GM23248 (cell line): ENCODE results near the gene FAM209A. TPM values are rescaled to one million over a fixed set of nuclear protein-coding genes. Genes with fewer than 3 reads are reported as not detected.
"Not testable (repeated sequence)": the region's sequence is repeated elsewhere in the genome, so short reads cannot be mapped to it uniquely, and the experiment has no call there.

Source experiments
- DNase-seq: peaks from one replicate; pipeline ENCODE4 v3.0.0-alpha.2; 2015
- H2AFZ ChIP-seq: fragments of 200-600 bp; sonication (generic); 2 replicates; pipeline ENCODE4 v1.6.1; 2016; ENCODE audit warnings: antibody characterized with exemption
- H3F3A ChIP-seq: fragments of 200-600 bp; sonication (generic); 2 replicates; pipeline ENCODE4 v1.6.1; 2016; ENCODE audit warnings: mild to moderate bottlenecking, antibody characterized with exemption, mixed run types; ENCODE audit not compliant: insufficient read depth
- H3K27ac ChIP-seq: fragments of 200-600 bp; sonication (generic); 2 replicates; pipeline ENCODE4 v1.5.1; 2016; ENCODE audit warnings: mild to moderate bottlenecking
- H3K27me3 ChIP-seq: fragments of 200-600 bp; sonication (generic); replicated peaks from 2 replicates; pipeline ENCODE4 v1.6.1; 2016; ENCODE audit warnings: mild to moderate bottlenecking; ENCODE audit not compliant: insufficient read depth
- H3K36me3 ChIP-seq: fragments of 200-600 bp; sonication (generic); 2 replicates; pipeline ENCODE4 v1.6.1; 2016; ENCODE audit warnings: low read depth, mild to moderate bottlenecking
- H3K4me1 ChIP-seq: fragments of 200-600 bp; sonication (generic); 2 replicates; pipeline ENCODE4 v1.6.1; 2016; ENCODE audit warnings: mild to moderate bottlenecking; ENCODE audit not compliant: insufficient read depth
- H3K4me2 ChIP-seq: fragments of 200-600 bp; sonication (generic); one replicate; pipeline ENCODE4 v1.6.1; 2016; ENCODE audit warnings: mild to moderate bottlenecking; ENCODE audit not compliant: unreplicated experiment
- H3K4me3 ChIP-seq: fragments of 200-600 bp; sonication (generic); 2 replicates; pipeline ENCODE4 v1.5.1; 2016; ENCODE audit warnings: mild to moderate bottlenecking
- H3K79me2 ChIP-seq: fragments of 200-600 bp; sonication (generic); 2 replicates; pipeline ENCODE4 v1.6.1; 2016; ENCODE audit warnings: mild to moderate bottlenecking; ENCODE audit not compliant: insufficient read depth
- H3K9ac ChIP-seq: fragments of 200-600 bp; sonication (generic); 2 replicates; pipeline ENCODE4 v1.6.1; 2016; ENCODE audit warnings: mild to moderate bottlenecking
- H3K9me2 ChIP-seq: fragments of 200-600 bp; sonication (generic); 2 replicates; pipeline ENCODE4 v1.6.1; 2016; ENCODE audit warnings: mixed run types, mild to moderate bottlenecking, moderate library complexity; ENCODE audit not compliant: insufficient read depth
- H3K9me3 ChIP-seq: fragments of 200-600 bp; sonication (generic); one replicate; pipeline ENCODE4 v1.6.1; 2017; ENCODE audit warnings: low read depth
- H4K20me1 ChIP-seq: fragments of 200-600 bp; sonication (generic); 2 replicates; pipeline ENCODE4 v1.6.0; 2016; ENCODE audit not compliant: insufficient read depth
- EZH2 ChIP-seq: fragments of 200-600 bp; sonication (generic); IDR thresholded peaks from 2 replicates; pipeline ENCODE4 v1.6.1; 2018; ENCODE audit warnings: antibody characterized with exemption, mild to moderate bottlenecking; ENCODE audit not compliant: insufficient read depth, poor library complexity, severe bottlenecking
- EZH2phosphoT487 ChIP-seq: fragments of 200-600 bp; sonication (generic); IDR thresholded peaks from 2 replicates; pipeline ENCODE4 v1.6.1; 2018; ENCODE audit warnings: antibody characterized with exemption, moderate library complexity, mild to moderate bottlenecking, low read depth; ENCODE audit not compliant: insufficient read depth
- WGBS, 2 experiments: methylation state at CpG; one replicate each; pipeline ENCODE4 v1.1.6; 2015 to 2017; ENCODE audit warnings: low lambda C conversion rate in 2 of 2, low coverage in 1 of 2; ENCODE audit errors: missing lambda C conversion rate in 2 of 2; 5-methylcytosine and 5-hydroxymethylcytosine counted together
- in situ Hi-C: fragments of 300-500 bp; cut with MboI; formaldehyde crosslinking; loops from 2 replicates; pipeline ENCODE4 v1.15.0; 2020
- polyA plus RNA-seq: library from polyadenylated mRNA; unstranded; fragments of >200 nt; fragmentation: Nextera tagmentation; extraction: Ambion mirVana; gene quantifications from 2 replicates; pipeline ENCODE4 v1.2.1, GENCODE V29; 2016
- total RNA-seq: library from RNA; depleted of rRNA; stranded (reverse); fragments of >200 nt; shearing (Covaris generic); gene quantifications from 2 replicates; pipeline ENCODE4 v1.2.3, GENCODE V29; 2014; rRNA removed

Gene FAM209A, protein sequence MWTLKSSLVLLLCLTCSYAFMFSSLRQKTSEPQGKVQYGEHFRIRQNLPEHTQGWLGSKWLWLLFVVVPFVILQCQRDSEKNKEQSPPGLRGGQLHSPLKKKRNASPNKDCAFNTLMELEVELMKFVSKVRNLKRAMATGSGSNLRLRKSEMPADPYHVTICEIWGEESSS
- total RNA-seq (not detected in 2 replicates), polyA plus RNA-seq (not detected in 2 replicates)

DNA sequence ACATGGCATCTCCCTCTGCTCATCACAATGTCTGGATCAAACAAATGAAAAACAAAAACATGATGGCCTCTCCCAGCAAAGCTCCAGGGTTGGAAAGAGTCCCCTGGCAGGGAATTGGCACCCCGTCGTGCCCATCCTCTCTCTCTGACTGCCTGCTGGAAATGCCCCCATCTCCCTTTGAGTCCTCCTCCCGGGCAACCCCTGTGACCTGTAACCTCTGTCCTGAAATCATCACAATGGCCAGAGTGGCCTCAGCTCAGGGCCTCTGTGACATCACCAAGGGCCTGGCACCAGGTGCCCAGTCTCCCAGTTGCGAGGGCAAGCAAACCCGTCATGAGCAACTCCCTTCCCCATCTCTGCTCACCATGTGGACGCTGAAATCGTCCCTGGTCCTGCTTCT is at the start of gene FAM209A:
Gene FAM209A, plus strand, starts transcription at position 301 of the 400 bp plus-strand sequence. Its CDS starts 65 bp downstream, at position 366.
- H3K4me3 ChIP-seq, H3K4me2 ChIP-seq, H3K9me3 ChIP-seq, H3F3A ChIP-seq, H2AFZ ChIP-seq, in situ Hi-C loops, H3K27ac ChIP-seq, H3K9ac ChIP-seq, H3K79me2 ChIP-seq, H3K9me2 ChIP-seq, H4K20me1 ChIP-seq, DNase-seq, H3K27me3 ChIP-seq, H3K4me1 ChIP-seq: not testable (repeated sequence)
- H3K36me3 ChIP-seq, result peaks cover 20% of the 10 kb centered on the region
- 67 to 75% methylated on average over 7 of the region's 7 CpGs for WGBS, 2 experiments

DNA sequence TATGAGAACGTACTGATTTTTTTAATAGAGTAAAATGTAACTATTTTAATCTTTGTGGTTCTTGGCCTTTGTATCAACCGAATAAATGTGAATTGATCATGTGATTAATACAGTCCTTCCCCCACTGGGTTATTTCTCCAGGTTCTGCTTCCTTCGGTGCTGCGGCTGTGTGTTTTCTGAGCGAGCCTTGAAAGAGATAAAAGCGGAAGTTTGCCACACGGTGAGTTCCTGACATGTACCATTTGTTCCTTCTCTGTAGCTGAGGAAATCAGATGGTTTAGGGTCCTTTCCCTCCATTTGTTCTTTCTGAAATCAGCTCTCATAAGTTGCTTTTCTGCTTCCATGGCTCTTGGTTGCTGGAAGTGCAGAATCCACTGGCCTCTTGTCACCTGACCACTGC is 40.6 kb upstream of the FAM209A start:
- no peaks in the 10 kb centered on the region for H3K9me3 ChIP-seq
- no peak overlapping the region for H3K9ac ChIP-seq
- WGBS, 2 experiments, result 86 to 87% methylated on average over 7 of the region's 7 CpGs
- no peaks in the 10 kb centered on the region for H4K20me1 ChIP-seq
- no peaks in the 10 kb centered on the region for H3K9me2 ChIP-seq
- no peak for DNase-seq
- H3K4me3 ChIP-seq, result no peak overlapping the region
- TF ChIP-seq EZH2phosphoT487 (no peak), EZH2 (no peak)
- no peaks in the 10 kb centered on the region for H3K4me1 ChIP-seq
- peaks cover 100% of the 10 kb centered on the region for H3K79me2 ChIP-seq
- no peak overlapping the region for H3K27ac ChIP-seq
- H3F3A ChIP-seq, result no peaks in the 10 kb centered on the region
- H3K36me3 ChIP-seq, result peaks cover 64% of the 10 kb centered on the region
- H3K4me2 ChIP-seq, result no peak overlapping the region
- H3K27me3 ChIP-seq, result no peaks in the 10 kb centered on the region
- H2AFZ ChIP-seq, result no peak overlapping the region
- in situ Hi-C loops, result no loop called here

DNA sequence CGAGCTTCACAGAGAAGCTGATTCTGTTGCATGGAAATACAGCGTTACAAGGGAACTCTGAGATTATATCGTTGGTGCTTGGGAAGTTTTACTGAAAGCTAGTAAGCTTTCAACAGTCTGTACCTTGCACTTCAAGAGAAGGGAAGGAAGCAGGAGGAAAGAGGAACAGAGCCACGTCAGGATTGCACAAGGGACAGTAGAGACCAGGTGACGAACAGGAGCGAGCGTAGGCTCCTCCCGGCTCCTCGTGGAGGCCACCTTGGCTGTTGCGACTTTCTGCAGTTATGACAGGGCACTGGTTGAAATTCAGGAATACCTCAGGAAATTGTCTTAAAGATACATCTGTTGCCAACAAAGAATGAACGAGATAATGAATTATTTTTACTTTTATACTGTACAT is 37.3 kb upstream of the FAM209A start:
- no peaks in the 10 kb centered on the region for H3K27me3 ChIP-seq
- no peak overlapping the region for H3K9ac ChIP-seq
- H3K4me1 ChIP-seq, result no peaks in the 10 kb centered on the region
- no peak overlapping the region for H3K4me2 ChIP-seq
- in situ Hi-C loops, result no loop called here
- no peaks in the 10 kb centered on the region for H4K20me1 ChIP-seq
- peaks cover 100% of the 10 kb centered on the region for H3K79me2 ChIP-seq
- H2AFZ ChIP-seq, result no peak overlapping the region
- H3K9me2 ChIP-seq, result no peaks in the 10 kb centered on the region
- H3K9me3 ChIP-seq, result no peaks in the 10 kb centered on the region
- no peak for DNase-seq
- no peak overlapping the region for H3K4me3 ChIP-seq
- H3K27ac ChIP-seq, result no peak overlapping the region
- 97% methylated on average over 11 of the region's 11 CpGs for WGBS, 2 experiments
- peaks cover 52% of the 10 kb centered on the region for H3K36me3 ChIP-seq
- H3F3A ChIP-seq, result no peaks in the 10 kb centered on the region
- TF ChIP-seq EZH2phosphoT487 (no peak), EZH2 (no peak)

DNA sequence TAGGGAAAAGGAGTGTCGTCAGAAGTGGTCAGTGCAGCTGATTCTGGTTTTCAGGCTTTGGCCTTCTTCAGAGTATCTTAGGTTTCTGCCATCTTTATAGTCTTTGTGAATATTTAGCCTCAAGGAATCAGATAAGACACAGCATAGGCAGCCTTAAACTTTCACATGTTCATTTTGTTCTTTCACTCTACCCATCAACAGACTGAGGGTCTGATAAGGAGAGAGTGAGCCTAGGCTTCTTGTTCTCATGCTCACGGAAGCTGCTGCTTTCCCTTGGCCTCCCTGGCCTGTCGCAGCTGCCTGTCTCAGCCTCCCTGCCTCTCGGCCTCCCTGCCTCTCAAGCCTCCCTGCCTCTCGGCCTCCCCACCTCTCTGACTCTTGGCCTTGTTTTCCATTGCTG is 36.0 kb upstream of the FAM209A start:
- TF ChIP-seq EZH2phosphoT487 (no peak), EZH2 (no peak)
- no peak overlapping the region for H3K9ac ChIP-seq
- H3K4me1 ChIP-seq, result no peaks in the 10 kb centered on the region
- no peaks in the 10 kb centered on the region for H3F3A ChIP-seq
- no peak overlapping the region for H3K4me2 ChIP-seq
- no peaks in the 10 kb centered on the region for H4K20me1 ChIP-seq
- no peak overlapping the region for H3K4me3 ChIP-seq
- peaks cover 47% of the 10 kb centered on the region; the same call in 1 of the 2 replicates for H3K36me3 ChIP-seq
- H3K9me3 ChIP-seq, result no peaks in the 10 kb centered on the region
- no peak for DNase-seq
- 88 to 93% methylated on average over 5 of the region's 5 CpGs for WGBS, 2 experiments
- no peak overlapping the region for H3K27ac ChIP-seq
- H3K79me2 ChIP-seq, result peaks cover 99% of the 10 kb centered on the region
- H2AFZ ChIP-seq, result no peak overlapping the region
- H3K27me3 ChIP-seq, result no peaks in the 10 kb centered on the region
- in situ Hi-C loops, result no loop called here
- no peaks in the 10 kb centered on the region for H3K9me2 ChIP-seq

DNA sequence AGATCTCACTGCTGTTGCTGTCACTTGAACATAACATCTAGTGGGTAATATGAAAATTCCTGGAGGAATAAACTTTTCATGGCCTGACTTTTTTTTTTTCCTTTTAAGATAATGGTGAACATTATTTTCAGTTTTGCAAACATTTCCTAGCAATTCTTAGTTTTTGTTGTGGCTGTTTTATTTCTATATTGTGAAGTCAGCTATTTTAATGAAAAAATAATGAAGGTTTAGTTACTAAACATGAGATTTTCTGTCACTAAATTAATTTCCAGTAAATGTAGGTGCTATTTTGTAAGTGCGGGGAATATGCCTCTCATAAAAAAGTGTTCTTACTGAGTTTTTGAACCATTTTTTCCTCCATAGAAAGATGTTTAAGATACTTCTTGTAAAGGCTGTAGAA is 23.4 kb upstream of the FAM209A start:
- Histone ChIP-seq H3K4me2 (no peak overlapping the region), H3K36me3 (peaks cover 37% of the 10 kb centered on the region), H3K9me3 (no peaks in the 10 kb centered on the region), H3K79me2 (peaks cover 96% of the 10 kb centered on the region), H3K4me3 (no peak overlapping the region), H3K9me2 (no peaks in the 10 kb centered on the region), H3K27me3 (no peaks in the 10 kb centered on the region), H2AFZ (no peak overlapping the region), H4K20me1 (no peaks in the 10 kb centered on the region; the same call in 1 of the 2 replicates), H3F3A (no peaks in the 10 kb centered on the region), H3K4me1 (no peaks in the 10 kb centered on the region), H3K9ac (no peak overlapping the region), H3K27ac (no peak overlapping the region)
- 90 to 95% methylated on average over 1 of the region's 1 CpG for WGBS, 2 experiments
- TF ChIP-seq EZH2, result no peak
- no peak for TF ChIP-seq EZH2phosphoT487
- in situ Hi-C loops, result no loop called here
- no peak for DNase-seq
